ENCODE data around the gene MOGAT1. TPM values are rescaled to one million over a fixed set of nuclear protein-coding genes. Genes with fewer than 3 reads are reported as not detected.

The MOGAT1 gene
- total and polyA plus RNA-seq, 2 of the 8 experiments (the other 6 are each of a cell fraction or from before 2014, with no cell fraction given) = 0.11 to 0.67 TPM

- Histone ChIP-seq H3K56ac (replicated peaks; ENCODE audit: insufficient read length, low read depth, low read length) (no peak overlapping the region), H3K4me2 (ENCODE audit: insufficient read depth in 1 of 2, low read depth in 2 of 2, low read length in 2 of 2) (peak overlapping the region in 1 of 2 experiments; percentile 17; a peak in 1 of 4 replicates), H4K5ac (ENCODE audit: insufficient read length, low read depth, low read length) (no peak overlapping the region), H2BK120ac (replicated peaks; ENCODE audit: low read depth, low read length) (no peak overlapping the region), H3K9me3 (ENCODE audit: insufficient read depth in 2 of 2, low read depth in 1 of 2, low read length in 1 of 2) (no peaks in the 10 kb centered on the region), H2AK5ac (ENCODE audit: low read depth, low read length) (no peak overlapping the region), H3K36me3 (ENCODE audit: control insufficient read depth in 2 of 4, insufficient read depth in 4 of 4, low read length in 3 of 4) (no peaks in the 10 kb centered on the region), H2BK12ac (ENCODE audit: low read depth, low read length) (no peak overlapping the region), H3K4ac (replicated peaks; ENCODE audit: insufficient read length, low read depth, low read length) (no peak overlapping the region), H3K4me1 (replicated peaks in 1 of 4; ENCODE audit: control insufficient read depth in 3 of 4, insufficient read depth in 4 of 4, low read length in 3 of 4) (peaks cover 0 to 5% (median 0%) of the 10 kb centered on the region in 4 experiments; a peak in 3 of 7 replicates), H3K79me1 (ENCODE audit: low read depth, low read length) (no peaks in the 10 kb centered on the region), H4K91ac (replicated peaks; ENCODE audit: insufficient read length, low read length) (no peak overlapping the region), H2BK5ac (ENCODE audit: low read depth, low read length) (no peak overlapping the region), H3K4me3 (ENCODE audit: extremely low read depth in 1 of 4, insufficient read depth in 2 of 4, low read depth in 3 of 4, low read length in 4 of 4) (no peak overlapping the region; a peak in 1 of 8 replicates), H3K23me2 (ENCODE audit: low read depth, low read length) (no peaks in the 10 kb centered on the region), H3K79me2 (ENCODE audit: control insufficient read depth in 1 of 2, insufficient read depth in 2 of 2, low read length in 2 of 2) (no peaks in the 10 kb centered on the region), H3K27ac (ENCODE audit: low read depth, low read length) (no peak overlapping the region), H4K8ac (ENCODE audit: extremely low read depth, insufficient read depth, low read length) (no peak overlapping the region), H2AFZ (ENCODE audit: low read length) (no peak overlapping the region), H3K23ac (ENCODE audit: insufficient read length) (no peak overlapping the region), H2BK15ac (ENCODE audit: low read length) (no peak overlapping the region), H3K14ac (ENCODE audit: insufficient read length) (no peak overlapping the region), H3K9ac (replicated peaks in 1 of 4; ENCODE audit: extremely low read depth in 1 of 4, low read depth in 3 of 4, low read length in 3 of 4) (no peak overlapping the region), H3K27me3 (replicated peaks in 1 of 4; ENCODE audit: control insufficient read depth in 3 of 4, extremely low read depth in 1 of 4, insufficient read depth in 3 of 4, low read length in 3 of 4) (no peaks in the 10 kb centered on the region), H3K18ac (ENCODE audit: extremely low read depth, low read length) (no peak overlapping the region), H2BK20ac (ENCODE audit: low read length) (no peak overlapping the region), H4K20me1 (replicated peaks in 1 of 2; ENCODE audit: control insufficient read depth in 1 of 2, insufficient read depth in 2 of 2, low read length in 2 of 2) (no peaks in the 10 kb centered on the region)
- ChIA-PET CTCF (ENCODE audit: partially characterized antibody) (interaction anchor here (1.0 to 2.0 kb wide), 4 partner anchors 8 to 32 kb away, joined by 3 to 6 read pairs (median 4); no protein-coding TSS in a partner anchor), POLR2A (ENCODE audit: partially characterized antibody) (interaction anchor here (1.0 kb wide), 1 partner anchor 47 kb away, joined by 3 read pairs; no protein-coding TSS in a partner anchor)
- TF ChIP-seq ASH2L (IDR thresholded peaks at IDR 0.05; ENCODE audit: low read length) (no peak), SP2 (IDR thresholded peaks at IDR 0.05; ENCODE audit: low read length) (no peak), CHD2 (IDR thresholded peaks at IDR 0.05; ENCODE audit: low read length) (no peak), BRCA1 (IDR thresholded peaks at IDR 0.05; ENCODE audit: low read depth, low read length) (no peak), TAF7 (optimal IDR thresholded peaks at IDR 0.05; ENCODE audit: borderline replicate concordance, low read depth, low read length) (no peak), USF2 (IDR thresholded peaks at IDR 0.05; ENCODE audit: low read length) (no peak), KDM5A (IDR thresholded peaks at IDR 0.05; ENCODE audit: low read length) (no peak), KDM4A (IDR thresholded peaks at IDR 0.05; ENCODE audit: low read depth, low read length, severe bottlenecking) (no peak), RBBP5 (IDR thresholded peaks at IDR 0.05; ENCODE audit: borderline replicate concordance, low read depth, low read length) (no peak), BACH1 (IDR thresholded peaks at IDR 0.05; ENCODE audit: low read length) (no peak), SIN3A (conservative IDR thresholded peaks at IDR 0.05 in 1 of 2, IDR thresholded peaks at IDR 0.05 in 1 of 2; ENCODE audit: low read depth in 1 of 2, low read length in 2 of 2) (no peak), RXRA (IDR thresholded peaks at IDR 0.05; ENCODE audit: insufficient read depth, low read depth, low read length) (no peak), TCF12 (IDR thresholded peaks at IDR 0.05; ENCODE audit: low read depth, low read length) (no peak)
- DNase-seq (ENCODE audit: low read depth in 1 of 2, low spot score in 2 of 2) (no peak), FAIRE-seq (no peak)
- WGBS, 2 experiments (ENCODE audit: extremely low coverage in 1 of 2, insufficient coverage in 1 of 2, insufficient read length in 1 of 2, insufficient replicate concordance in 2 of 2, low coverage in 1 of 2, low lambda C conversion rate in 2 of 2, missing lambda C conversion rate in 1 of 2) = 71% methylated on average over 5 of the region's 5 CpGs; no CpG with 5 or more reads in 1 of the 2 experiments
Measured at GRCh38 chr2:222738312-222738711, 66.9 kb downstream of the MOGAT1 start.
